ENCODE data around the gene LNPEP.

- TF ChIP-seq CTCF (IDR thresholded peaks at IDR 0.05; ENCODE audit: borderline replicate concordance, extremely low read depth, low read length, poor library complexity, severe bottlenecking) = peak; percentile 48
- TF ChIP-seq EZH2 (IDR thresholded peaks at IDR 0.05; ENCODE audit: borderline replicate concordance, low read depth, low read length, severe bottlenecking) = no peak
Measured at GRCh38 chr5:97046270-97046982, 110.5 kb downstream of the LNPEP start.
